ENCODE results near the gene HECTD4.

Gene HECTD4

DNA sequence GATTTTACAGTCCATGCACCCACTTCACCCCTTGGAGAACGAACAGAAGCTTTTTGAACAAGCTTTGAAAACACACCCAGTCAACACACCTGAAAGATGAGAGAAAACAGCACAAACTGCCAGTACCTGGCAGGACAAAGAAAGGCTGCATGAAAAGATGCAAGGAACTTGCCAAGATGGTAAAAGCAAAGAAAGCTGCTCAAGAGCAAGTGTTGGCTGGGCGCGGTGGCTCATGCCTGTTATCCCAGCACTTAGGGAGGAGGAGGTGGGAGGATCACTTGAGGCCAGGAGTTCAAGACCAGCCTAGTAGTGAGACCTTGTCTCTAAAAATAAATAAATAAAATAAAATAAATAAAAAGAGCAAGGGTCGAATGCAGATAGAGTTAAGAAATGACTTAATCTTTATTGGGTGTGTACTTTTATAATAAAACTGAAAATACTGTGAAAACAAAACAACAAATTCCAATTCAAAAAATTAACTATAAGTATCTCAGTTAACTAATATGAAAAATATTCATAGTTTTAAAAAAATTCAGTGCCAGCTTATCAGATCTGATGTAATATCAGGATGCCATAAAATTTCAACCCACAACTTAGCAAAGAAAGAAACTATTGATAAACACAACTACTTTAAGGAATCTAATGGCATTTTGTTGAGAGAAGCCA, 59.2 kb downstream of the HECTD4 start:
- DNase-seq (ENCODE audit: low read depth) = no peak
- TF ChIP-seq, protein P1, sequence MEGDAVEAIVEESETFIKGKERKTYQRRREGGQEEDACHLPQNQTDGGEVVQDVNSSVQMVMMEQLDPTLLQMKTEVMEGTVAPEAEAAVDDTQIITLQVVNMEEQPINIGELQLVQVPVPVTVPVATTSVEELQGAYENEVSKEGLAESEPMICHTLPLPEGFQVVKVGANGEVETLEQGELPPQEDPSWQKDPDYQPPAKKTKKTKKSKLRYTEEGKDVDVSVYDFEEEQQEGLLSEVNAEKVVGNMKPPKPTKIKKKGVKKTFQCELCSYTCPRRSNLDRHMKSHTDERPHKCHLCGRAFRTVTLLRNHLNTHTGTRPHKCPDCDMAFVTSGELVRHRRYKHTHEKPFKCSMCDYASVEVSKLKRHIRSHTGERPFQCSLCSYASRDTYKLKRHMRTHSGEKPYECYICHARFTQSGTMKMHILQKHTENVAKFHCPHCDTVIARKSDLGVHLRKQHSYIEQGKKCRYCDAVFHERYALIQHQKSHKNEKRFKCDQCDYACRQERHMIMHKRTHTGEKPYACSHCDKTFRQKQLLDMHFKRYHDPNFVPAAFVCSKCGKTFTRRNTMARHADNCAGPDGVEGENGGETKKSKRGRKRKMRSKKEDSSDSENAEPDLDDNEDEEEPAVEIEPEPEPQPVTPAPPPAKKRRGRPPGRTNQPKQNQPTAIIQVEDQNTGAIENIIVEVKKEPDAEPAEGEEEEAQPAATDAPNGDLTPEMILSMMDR (conservative IDR thresholded peaks at IDR 0.05; ENCODE audit: low read depth, low read length) = no peak
- no peak overlapping the region for H3K4me3 ChIP-seq (ENCODE audit: low read depth, low read length)

DNA sequence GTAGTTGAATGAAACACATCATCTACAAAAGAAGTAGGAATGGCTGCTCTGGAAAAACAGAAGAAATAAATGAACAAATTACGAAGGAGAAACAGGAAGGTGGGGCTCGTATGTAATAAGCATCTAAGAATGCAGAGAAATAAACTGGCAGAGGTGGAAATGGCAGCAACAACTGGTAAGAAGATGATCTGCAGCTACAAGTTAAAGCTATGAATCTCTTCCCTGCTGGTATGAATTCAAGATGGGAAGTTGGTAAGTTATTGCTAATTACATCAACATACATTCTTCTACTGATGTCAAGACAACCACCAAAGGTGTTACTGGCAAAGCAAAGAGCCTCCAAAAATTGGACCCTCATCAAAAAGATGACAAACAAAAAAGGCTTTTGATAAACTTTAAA, 59.8 kb downstream of the HECTD4 start:
- no peak overlapping the region for H3K4me3 ChIP-seq (ENCODE audit: low read depth, low read length)
- TF ChIP-seq, protein P1 (conservative IDR thresholded peaks at IDR 0.05; ENCODE audit: low read depth, low read length) = no peak
- peak; percentile 6 for DNase-seq (ENCODE audit: low read depth)

DNA sequence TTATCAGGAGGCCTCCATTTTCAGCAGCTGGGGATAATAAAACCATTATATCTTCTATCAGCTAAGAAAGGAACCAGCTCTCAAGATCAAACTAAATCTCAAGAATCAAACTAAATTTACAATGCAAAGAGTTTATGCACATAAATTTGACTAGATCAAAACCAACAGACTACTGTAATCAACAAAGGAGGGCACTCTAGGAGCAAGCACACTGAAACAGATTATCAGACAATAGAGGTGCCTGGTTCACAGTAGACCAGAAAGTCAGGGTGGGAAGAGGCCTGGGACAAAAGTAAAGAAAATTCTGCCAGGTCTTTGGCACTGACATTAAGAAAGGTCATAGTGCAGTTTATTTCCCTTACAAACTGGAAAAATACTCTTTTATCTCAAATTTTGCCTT, 61.0 kb downstream of the HECTD4 start:
- no peak overlapping the region for H3K4me3 ChIP-seq (ENCODE audit: low read depth, low read length)
- TF ChIP-seq, protein P1 (conservative IDR thresholded peaks at IDR 0.05; ENCODE audit: low read depth, low read length) = no peak

DNA sequence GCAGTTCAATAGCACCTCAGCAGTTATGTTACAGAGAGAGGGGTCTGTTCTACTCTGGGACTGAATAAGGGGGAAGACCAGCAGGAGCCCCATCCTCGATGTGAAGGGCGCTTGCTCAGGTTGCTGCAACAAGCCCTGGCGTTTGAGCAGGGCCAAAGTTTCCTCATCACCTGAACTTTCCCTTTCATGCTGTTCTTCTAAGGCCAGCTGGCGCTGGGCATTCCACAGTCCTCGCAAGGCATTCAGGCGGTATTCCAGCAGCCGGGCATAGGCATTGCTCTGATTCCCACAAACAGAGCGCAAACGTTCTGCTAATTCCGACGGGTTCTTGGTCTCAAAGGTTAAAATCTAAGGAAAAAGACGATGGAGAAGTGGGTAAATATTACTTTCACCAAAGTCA, 62.8 kb downstream of the HECTD4 start:
- DNase-seq (ENCODE audit: low read depth) = no peak
- TF ChIP-seq, protein P1 (conservative IDR thresholded peaks at IDR 0.05; ENCODE audit: low read depth, low read length) = no peak
- no peak overlapping the region for H3K4me3 ChIP-seq (ENCODE audit: low read depth, low read length)

More for the DNA sequence above, 61.0 kb downstream of the HECTD4 start:
- DNase-seq (ENCODE audit: low read depth) = no peak

DNA sequence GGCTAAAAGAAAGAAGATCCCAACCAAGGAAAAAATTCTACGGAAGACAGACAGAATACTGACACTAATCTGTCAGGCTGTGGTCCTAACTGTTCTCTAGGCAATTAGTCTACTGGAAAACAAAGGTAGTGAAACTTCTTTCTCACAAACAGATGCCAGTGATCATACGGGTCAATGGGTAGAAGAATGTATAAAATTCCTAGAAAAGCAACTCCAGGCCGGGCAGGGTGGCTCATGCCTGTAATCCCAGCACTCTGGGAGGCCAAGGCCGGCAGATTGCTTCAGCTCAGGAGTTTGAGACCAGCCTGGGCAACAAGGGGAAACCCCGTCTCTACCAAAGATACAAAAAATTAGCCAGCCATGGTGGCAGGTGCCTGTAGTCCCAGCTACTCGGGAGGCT, 64.8 kb downstream of the HECTD4 start:
- TF ChIP-seq, protein P1 (conservative IDR thresholded peaks at IDR 0.05; ENCODE audit: low read depth, low read length) = no peak
- DNase-seq (ENCODE audit: low read depth) = no peak
- H3K4me3 ChIP-seq (ENCODE audit: low read depth, low read length) = no peak overlapping the region

DNA sequence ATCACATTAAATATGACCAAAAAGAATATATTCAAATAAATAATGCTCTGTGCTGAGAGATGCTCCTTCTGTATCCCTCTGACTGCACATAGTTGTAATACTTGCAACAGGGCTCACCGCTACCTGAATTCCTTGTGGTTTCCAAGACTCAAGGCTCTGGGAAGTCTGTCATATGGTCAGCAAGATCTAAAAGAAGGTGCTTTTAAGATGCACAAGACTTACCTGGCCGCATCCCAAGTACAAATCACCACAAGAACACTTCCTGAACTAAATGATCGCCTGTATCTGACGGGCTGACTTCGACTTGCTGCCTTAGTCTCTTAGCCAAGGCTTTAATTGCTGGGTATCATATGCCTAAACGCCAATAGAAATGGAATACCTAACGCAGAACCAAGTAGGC, 67.2 kb downstream of the HECTD4 start:
- no peak overlapping the region for H3K4me3 ChIP-seq (ENCODE audit: low read depth, low read length)
- DNase-seq (ENCODE audit: low read depth) = peak; percentile 63
- TF ChIP-seq, protein P1 (conservative IDR thresholded peaks at IDR 0.05; ENCODE audit: low read depth, low read length) = no peak

DNA sequence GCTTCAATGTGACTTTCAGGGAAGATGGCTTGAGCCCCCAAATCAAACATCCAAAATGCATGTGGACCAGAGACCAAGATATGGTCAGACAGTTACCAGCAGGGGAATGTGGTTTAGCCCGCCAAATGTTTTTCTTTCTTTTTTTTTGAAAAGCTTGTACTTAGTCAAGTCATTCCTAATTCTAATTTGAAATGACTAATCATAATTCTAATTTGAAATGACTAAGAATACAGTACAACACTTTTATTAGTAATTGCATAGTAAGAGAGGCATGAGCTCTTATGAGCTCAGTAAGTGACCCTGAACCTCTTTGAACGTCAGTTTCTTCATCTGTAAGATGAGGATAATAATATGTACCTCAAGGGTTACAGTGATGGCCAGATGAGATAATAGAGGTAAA, 72.4 kb downstream of the HECTD4 start:
- no peak overlapping the region for H3K4me3 ChIP-seq (ENCODE audit: low read depth, low read length)
- TF ChIP-seq, protein P1 (conservative IDR thresholded peaks at IDR 0.05; ENCODE audit: low read depth, low read length) = no peak
- DNase-seq (ENCODE audit: low read depth) = peak; percentile 12
